ENCODE measurements around the gene UROC1.

DNA sequence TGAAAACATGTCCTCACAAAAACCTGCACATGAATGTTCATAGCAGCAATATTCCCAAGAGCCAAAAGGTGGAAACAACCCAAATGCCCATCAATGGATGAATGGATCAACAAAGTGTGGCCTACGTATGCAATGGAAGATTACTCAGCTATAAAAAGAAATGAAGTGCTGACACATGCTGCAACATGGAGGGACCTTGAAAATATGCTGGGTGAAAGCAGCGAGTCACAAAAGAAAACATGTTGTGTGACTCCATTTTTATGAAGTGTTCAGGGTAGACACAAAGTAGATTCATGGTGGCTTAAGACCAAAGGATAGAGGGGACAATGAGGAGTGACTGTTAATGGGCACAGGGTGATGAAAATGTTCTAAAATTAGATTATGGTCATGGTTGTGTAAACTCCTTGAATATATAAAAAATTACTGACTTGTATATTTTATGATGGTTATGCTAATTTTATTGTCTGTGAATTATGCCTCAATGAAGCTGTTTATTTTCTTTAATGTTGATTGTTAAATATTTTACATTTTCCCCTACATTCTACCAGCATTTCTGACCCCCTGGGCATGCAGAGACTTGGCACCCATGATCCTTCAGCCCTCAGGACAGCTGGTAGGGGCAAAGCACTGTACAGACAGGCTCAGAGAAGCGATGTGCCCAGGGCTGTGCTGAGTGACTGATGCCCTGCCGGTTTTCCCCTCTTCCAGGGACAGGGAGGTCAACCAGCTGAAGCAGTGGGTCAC lies 85.0 kb downstream of the UROC1 start:
- TF ChIP-seq POLR2A (IDR thresholded peaks at IDR 0.05; ENCODE audit: low read length) (no peak), GATA1 (IDR thresholded peaks at IDR 0.05; ENCODE audit: low read depth, low read length) (no peak)
